Lung (tissue), 16 donors: ENCODE measurements around the gene TGFB1I1. TPM values are rescaled to one million over a fixed set of nuclear protein-coding genes. Genes with fewer than 3 reads are reported as not detected.

Source experiments
- ATAC-seq: fragments of 200-7000 bp; cut with Tn5 transposase; one replicate; pipeline ENCODE4 v1.9.1; 2020; ENCODE audit warnings: moderate number of reproducible peaks; ENCODE audit not compliant: insufficient read depth, low FRiP score
- DNase-seq, 3 donors: peaks; one replicate each; pipeline ENCODE4 v3.0.0-alpha.2; 2013 to 2017
- H3K27ac ChIP-seq, 2 donors: one replicate each; pipeline ENCODE4 v1.5.1; 2013; ENCODE audit warnings: mild to moderate bottlenecking in 2 of 2, moderate library complexity in 2 of 2, control low read depth in 1 of 2, inconsistent platforms in 1 of 2, low read depth in 1 of 2, low read length in 1 of 2
- H3K27me3 ChIP-seq, 3 donors: one replicate each; pipeline ENCODE4 v1.5.1; 2013; ENCODE audit warnings: low read length in 2 of 3; ENCODE audit not compliant: control insufficient read depth in 3 of 3, insufficient read depth in 3 of 3
- H3K36me3 ChIP-seq, 4 donors: one replicate each; pipeline ENCODE4 v1.5.1; 2013; ENCODE audit warnings: low read length in 4 of 4, mild to moderate bottlenecking in 1 of 4, moderate library complexity in 1 of 4; ENCODE audit not compliant: control insufficient read depth in 4 of 4, insufficient read depth in 4 of 4
- H3K4me1 ChIP-seq, 5 donors: one replicate each; pipeline ENCODE4 v1.5.1; 2013; ENCODE audit warnings: low read length in 5 of 5, mild to moderate bottlenecking in 2 of 5, moderate library complexity in 1 of 5; ENCODE audit not compliant: control insufficient read depth in 5 of 5, insufficient read depth in 5 of 5
- H3K4me3 ChIP-seq: one replicate; pipeline ENCODE4 v1.5.1; 2013; ENCODE audit warnings: mild to moderate bottlenecking, control low read depth, moderate library complexity
- H3K9ac ChIP-seq, 2 donors: one replicate each; pipeline ENCODE4 v1.5.1; 2013; ENCODE audit warnings: low read length in 2 of 2, control low read depth in 1 of 2; ENCODE audit not compliant: insufficient read depth in 1 of 2
- H3K9me3 ChIP-seq, 4 donors: one replicate each; pipeline ENCODE4 v1.5.1; 2013; ENCODE audit warnings: low read length in 3 of 4, mild to moderate bottlenecking in 1 of 4, moderate library complexity in 1 of 4; ENCODE audit not compliant: control insufficient read depth in 4 of 4, insufficient read depth in 3 of 4
- CTCF ChIP-seq: IDR thresholded peaks from 2 replicates; pipeline ENCODE4 v1.5.1; 2012; ENCODE audit warnings: mild to moderate bottlenecking; ENCODE audit errors: control extremely low read depth, extremely low read depth
- WGBS, 2 donors: extraction: QIAGEN DNeasy Blood & Tissue Kit; methylation state at CpG; one replicate each; pipeline ENCODE4 v1.1.7; 2013; 5-methylcytosine and 5-hydroxymethylcytosine counted together
- long read RNA-seq, 5 donors: transcript quantifications; one replicate each; lab custom pipeline, GENCODE V29; 2026
- polyA plus RNA-seq, 2 donors: library from polyadenylated mRNA; stranded (reverse); fragments of 200-250 nt; gene quantifications; one replicate each; pipeline ENCODE4 v1.2.1, GENCODE V29; 2013
- total RNA-seq, 2 donors: library from RNA; depleted of rRNA in 1 of 2; stranded (reverse); fragments of >200 nt in 1 of 2; gene quantifications; one replicate each; pipeline ENCODE4 v1.2.1, GENCODE V29; 2014 to 2021
- donor health status: control.
- donor health status: control.
- donor health status: Bipolar disorder and iron deficiency.
- donor health status: healthy.
- donor health status: DM: yes; HTN: yes; CAD: no.

Gene TGFB1I1
- 10 to 100 TPM; 45.4 to 58.9 TPM for total RNA-seq
- polyA plus RNA-seq, result 10 to 100 TPM; 25.1 to 29.9 TPM
- long read RNA-seq, donor 1, transcript TGFB1I1-214 (10 exons, 1,770 nt), result minor isoform, 9 of 53 reads
- long read RNA-seq, donor 1, transcript TGFB1I1-203 (11 exons, 1,898 nt), result major isoform, 23 of 53 reads
- long read RNA-seq, donor 1, partial matches to known transcripts, result 12 of 53 reads
- long read RNA-seq, donor 1, other reads (novel, unspliced or antisense), result 0 of 53 reads
- long read RNA-seq, donor 2, partial matches to known transcripts, result 9 of 14 reads
- long read RNA-seq, donor 2, other reads (novel, unspliced or antisense), result 0 of 14 reads
- long read RNA-seq, donor 3, transcript TGFB1I1-203 (11 exons, 1,898 nt), result major isoform, 8 of 15 reads
- long read RNA-seq, donor 3, partial matches to known transcripts, result 0 of 15 reads
- long read RNA-seq, donor 3, other reads (novel, unspliced or antisense), result 0 of 15 reads
- long read RNA-seq, donor 4, partial matches to known transcripts, result 6 of 13 reads
- long read RNA-seq, donor 4, other reads (novel, unspliced or antisense), result 0 of 13 reads
- long read RNA-seq, donor 5, transcript TGFB1I1-203 (11 exons, 1,898 nt), result major isoform, 11 of 43 reads
- long read RNA-seq, donor 5, transcript TGFB1I1-214 (10 exons, 1,770 nt), result minor isoform, 10 of 43 reads
- long read RNA-seq, donor 5, partial matches to known transcripts, result 19 of 43 reads
- long read RNA-seq, donor 5, other reads (novel, unspliced or antisense), result 0 of 43 reads

- peaks cover 0 to 23% (median 8%) of the 10 kb centered on the region in 5 donors for H3K4me1 ChIP-seq
- H3K4me3 ChIP-seq, result peak within 1 kb of the TSS; percentile 62
- H3K27ac ChIP-seq, result peak within 1 kb of the TSS; percentile 85
- H3K9me3 ChIP-seq, result no peaks in the 10 kb centered on the region
- H3K36me3 ChIP-seq, result peaks cover 6 to 21% (median 12%) of the 10 kb centered on the region in 4 donors
- peak; percentile 88 to 91 (median 89) for DNase-seq
- H3K9ac ChIP-seq, result peak within 1 kb of the TSS; percentile 82 to 89
- WGBS, 2 donors, result 2% methylated on average over 34 to 63 of the region's 63 CpGs
- peak; percentile 13 for ATAC-seq
- H3K27me3 ChIP-seq, result no peaks in the 10 kb centered on the region
- no peak for TF ChIP-seq CTCF
These were observed at the start of gene TGFB1I1 for GRCh38 chr16:31471875-31472708. TSS of gene TGFB1I1 (plus strand) at chr16:31472152. CDS start at chr16:31472189, 37 bp downstream.

- Histone ChIP-seq H3K9me3 (peaks cover 0 to under 1% (median 0%) of the 10 kb centered on the region in 4 donors), H3K27me3 (peaks cover 0 to 17% (median 4%) of the 10 kb centered on the region in 3 donors), H3K9ac (no peak overlapping the region), H3K4me3 (no peak overlapping the region), H3K27ac (no peak overlapping the region), H3K36me3 (peaks cover 0 to 3% (median 0%) of the 10 kb centered on the region in 4 donors), H3K4me1 (peaks cover 0 to 6% (median 0%) of the 10 kb centered on the region in 5 donors)
- WGBS, 2 donors, result 67 to 74% methylated on average over 3 of the region's 3 CpGs
- DNase-seq (no peak), ATAC-seq (no peak)
- no peak for TF ChIP-seq CTCF
These were observed 48.7 kb upstream of the TGFB1I1 start for GRCh38 chr16:31423241-31423640.

GRCh38 chr16:31423801-31424200, 48.2 kb upstream of the TGFB1I1 start:
- peaks cover 0 to 3% (median 0%) of the 10 kb centered on the region in 4 donors for H3K36me3 ChIP-seq
- no peak overlapping the region for H3K9ac ChIP-seq
- H3K27ac ChIP-seq, result no peak overlapping the region
- peaks cover 0 to 6% (median 0%) of the 10 kb centered on the region in 5 donors for H3K4me1 ChIP-seq
- no peak for TF ChIP-seq CTCF
- no peak overlapping the region for H3K4me3 ChIP-seq
- H3K27me3 ChIP-seq, result peaks cover 0 to 17% (median 4%) of the 10 kb centered on the region in 3 donors
- ATAC-seq, result no peak
- no peaks in the 10 kb centered on the region for H3K9me3 ChIP-seq
- WGBS, 2 donors, result 80 to 87% methylated on average over 12 of the region's 12 CpGs
- DNase-seq, result no peak
